ENCODE data around the gene RIPOR1.
A peak's percentile ranks its signal among the peaks of the same experiment; 100 is the strongest.
"Not testable (repeated sequence)": the region's sequence is repeated elsewhere in the genome, so short reads cannot be mapped to it uniquely, and the experiment has no call there.

The RIPOR1 gene

GRCh38 chr16:67517155-67517445, 11.5 kb upstream of the RIPOR1 start:
- DNase-seq = no peak

DNA sequence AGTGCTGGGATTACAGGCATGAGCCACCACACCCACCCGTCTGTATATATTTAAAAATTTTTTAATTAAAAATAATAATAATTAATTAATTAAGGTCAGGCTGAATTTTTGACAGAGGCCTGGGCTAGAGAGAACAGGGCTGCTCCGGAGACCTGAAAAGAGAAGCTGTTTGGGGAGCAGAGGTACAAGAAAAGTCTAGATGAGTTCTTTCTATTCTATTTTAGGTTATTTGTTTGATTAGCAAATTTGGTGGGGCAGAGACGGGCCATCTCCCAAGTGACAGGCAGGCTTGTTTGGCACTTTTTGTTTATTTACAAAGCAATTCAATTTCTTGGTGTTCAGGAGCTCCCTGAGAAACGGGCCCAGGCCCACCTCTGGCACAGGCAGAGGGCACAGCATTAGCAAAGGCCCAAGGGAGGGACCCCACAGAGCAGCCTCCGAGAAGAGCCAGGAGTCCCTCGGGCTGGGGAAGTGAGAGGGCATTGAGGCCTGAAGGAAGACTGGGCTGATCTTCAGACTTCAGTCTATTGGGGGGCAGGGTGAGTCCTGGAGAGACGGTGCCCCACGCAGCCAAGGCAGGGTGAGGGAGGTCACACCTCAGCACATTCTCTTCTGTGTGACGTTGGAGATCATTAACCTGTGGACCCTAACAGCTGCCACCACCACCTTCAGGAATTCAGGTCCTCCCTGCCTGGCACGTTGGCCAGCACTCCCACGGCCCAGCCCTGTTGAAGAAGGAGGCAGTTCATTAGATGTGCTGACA, 10.8 kb upstream of the RIPOR1 start:
- no peak for DNase-seq

DNA sequence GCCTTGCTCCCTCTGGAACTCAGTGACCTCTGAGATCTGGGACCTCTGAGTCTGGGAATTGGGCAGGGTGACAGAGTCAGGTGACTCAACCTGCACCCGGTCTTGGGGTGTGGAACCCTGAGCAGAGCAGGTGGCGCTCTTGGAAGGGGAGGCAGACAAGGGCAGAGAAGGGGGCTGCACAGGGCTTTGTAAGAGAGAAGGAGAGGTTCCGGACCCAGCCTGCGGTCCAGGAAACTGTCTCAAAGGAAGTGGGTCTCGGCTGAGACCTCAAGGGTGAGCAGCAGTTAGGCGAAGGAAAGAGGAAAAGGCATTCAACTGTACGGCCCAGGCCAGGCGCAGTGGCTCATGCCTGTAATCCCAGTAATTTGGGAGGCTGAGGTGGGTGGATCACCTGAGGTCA, 10.0 kb upstream of the RIPOR1 start:
- DNase-seq = no peak

- DNase-seq = no peak
Measured at GRCh38 chr16:67519242-67519641, 9.4 kb upstream of the RIPOR1 start.

GRCh38 chr16:67521095-67521804, 7.4 kb upstream of the RIPOR1 start:
- peak; percentile 38 to 97 (median 84) for DNase-seq

DNA sequence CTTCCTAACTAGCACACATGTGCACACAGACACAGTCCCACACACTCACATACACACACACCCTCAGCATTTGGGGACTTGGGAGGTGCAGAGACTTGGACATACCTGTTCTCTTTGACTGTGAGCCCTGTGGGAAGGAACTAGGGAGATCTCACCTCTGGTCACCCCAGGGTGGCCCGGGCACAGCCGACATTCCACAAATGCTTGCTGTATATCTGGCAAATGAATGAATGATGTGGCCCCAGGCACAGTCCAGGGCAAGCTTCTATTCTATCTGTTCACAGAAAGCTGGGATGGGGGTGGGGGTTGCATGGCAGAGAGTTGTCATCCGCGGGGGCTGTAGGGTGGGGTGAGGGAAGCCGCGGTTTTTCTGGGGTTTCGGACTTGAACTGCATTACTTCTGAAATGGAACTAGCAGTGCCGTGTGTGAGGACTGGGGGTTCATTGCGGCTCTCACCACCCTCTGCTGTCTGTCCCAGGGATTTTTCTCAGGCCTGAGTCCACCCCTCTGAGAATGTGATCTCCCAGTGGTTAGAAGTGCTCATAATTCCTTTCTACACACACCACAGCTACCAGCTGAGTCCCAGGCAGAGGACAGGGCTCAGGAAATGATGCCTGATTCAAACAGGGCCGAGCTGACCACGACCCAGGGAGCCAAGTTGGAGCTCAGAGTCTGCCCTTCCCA, 3.3 kb upstream of the RIPOR1 start:
- no peak for DNase-seq

DNA sequence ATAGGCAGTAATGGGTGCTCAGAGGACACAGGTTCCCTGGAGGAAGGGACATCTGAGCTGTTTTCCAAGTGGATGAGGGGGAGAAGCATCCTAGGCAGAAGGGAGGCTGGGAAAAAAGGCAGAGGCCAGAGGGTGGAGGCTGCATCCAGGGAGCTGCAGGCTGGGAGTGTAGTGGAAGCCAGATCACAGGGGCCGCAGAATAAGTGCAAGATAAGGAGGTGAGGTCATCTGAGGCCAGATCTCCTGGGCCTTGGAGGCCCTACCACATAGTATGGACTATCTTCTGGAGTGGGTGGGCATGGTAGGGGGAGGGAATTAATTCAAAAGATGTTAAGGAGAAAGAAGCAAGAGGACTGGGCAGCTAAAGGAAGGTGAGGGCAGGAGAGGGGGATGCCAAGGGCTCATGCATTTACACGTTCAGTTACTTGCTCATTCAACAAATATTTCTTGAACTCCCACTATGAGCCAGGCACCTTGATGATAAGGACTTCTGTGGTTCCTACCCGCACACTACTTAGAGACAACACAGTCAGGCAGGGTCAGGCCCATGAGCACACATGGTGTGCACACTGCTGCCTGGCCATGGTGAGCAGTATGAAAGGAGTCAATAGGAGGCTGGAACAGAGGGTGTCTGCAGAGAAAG, 2.4 kb upstream of the RIPOR1 start:
- no peak for DNase-seq

GRCh38 chr16:67528870-67529581, 397 bp downstream of the RIPOR1 start:
- DNase-seq = peak in 12 of 56 donors; percentile 22 to 68 (median 52)

DNA sequence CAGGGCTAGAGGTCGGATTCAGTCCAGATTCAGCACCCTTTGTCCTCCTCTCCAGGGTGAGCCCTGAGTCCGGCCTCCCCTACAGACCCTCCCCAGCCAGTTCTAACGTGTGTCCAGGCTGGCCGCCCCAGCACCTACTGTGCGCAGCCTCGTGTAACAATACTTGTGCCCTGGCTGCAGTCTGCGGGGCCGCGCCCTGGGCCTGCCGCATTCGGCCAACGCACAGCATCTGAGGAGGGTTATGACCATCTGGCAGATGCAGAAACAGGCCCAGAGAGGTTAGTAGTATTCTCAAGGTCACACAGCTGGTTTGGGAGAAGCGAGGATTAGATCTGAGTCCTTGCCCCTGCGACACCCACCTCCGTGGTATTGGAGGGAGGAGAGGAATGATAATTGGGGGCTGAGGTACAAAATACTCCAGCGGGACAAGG, 968 bp downstream of the RIPOR1 start:
- DNase-seq = peak in 2 of 56 donors; percentile 35 to 45

DNA sequence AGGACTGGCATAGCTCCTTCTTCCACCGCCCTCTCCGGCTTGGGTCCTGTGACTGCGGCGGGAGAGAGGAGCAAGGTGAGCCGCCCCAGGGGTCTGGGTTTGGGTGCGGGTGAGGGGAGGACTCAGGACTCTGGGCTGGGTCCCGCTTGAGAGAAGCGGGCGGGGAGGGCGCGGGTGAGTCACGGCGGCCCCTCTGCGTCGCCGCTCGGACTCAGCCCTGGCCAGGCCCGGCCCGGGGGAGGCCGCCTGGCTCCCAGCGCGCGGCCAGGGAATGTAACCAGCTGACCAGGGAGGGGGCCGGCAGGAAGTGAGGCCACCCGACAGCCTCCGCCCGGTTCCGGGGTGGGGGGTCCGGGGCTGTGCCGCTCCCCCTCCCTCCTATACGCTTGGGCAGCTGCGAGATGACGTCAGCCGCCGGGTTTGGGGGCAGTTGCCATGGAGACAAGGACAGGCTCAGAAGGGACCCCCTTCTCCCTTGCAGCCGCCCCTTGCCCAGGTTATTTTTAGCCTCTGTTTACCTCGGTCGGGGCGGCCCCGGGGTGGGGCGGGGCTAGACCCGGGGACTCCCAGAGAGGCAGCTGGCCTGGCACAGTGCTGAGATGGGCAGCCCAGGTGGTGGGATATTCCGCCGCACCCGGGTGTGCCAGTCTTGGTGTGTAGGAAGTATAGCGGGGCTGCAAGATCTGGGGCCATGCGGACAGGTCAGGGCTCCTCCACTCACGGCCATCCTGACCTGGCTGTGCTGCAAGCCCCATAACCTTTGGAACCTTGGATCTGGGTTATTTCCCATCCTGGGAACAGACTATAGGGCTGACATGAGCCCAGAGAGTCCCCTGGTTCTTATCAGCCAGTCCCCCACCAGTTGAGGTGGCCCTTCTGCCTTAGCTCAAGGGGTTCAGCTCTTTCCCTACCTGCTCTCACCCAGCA, 1.6 kb downstream of the RIPOR1 start:
- DNase-seq = peak in 40 of 56 donors; percentile 20 to 83 (median 44)

DNA sequence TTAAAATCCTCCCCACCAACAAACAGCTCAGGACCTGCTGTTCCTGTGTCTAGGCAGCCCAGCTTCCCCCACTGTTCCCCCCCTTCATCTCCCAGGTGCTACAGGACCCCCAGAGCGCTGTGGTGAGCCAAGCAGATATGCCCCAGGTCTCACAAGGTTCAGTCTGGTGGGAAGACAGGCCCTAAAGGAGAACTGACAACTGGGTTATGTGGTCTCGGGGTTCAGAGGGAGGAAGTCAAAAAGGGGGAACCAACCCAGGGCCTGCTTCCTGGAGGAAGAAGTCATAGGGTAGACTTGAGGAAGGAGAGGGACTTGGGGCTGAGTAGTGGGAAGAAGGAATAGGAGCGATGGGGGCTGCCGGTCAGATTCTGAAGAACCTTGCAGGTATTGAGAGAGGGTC, 2.6 kb downstream of the RIPOR1 start:
- peak in 3 of 56 donors; percentile 24 to 44 (median 29) for DNase-seq

DNA sequence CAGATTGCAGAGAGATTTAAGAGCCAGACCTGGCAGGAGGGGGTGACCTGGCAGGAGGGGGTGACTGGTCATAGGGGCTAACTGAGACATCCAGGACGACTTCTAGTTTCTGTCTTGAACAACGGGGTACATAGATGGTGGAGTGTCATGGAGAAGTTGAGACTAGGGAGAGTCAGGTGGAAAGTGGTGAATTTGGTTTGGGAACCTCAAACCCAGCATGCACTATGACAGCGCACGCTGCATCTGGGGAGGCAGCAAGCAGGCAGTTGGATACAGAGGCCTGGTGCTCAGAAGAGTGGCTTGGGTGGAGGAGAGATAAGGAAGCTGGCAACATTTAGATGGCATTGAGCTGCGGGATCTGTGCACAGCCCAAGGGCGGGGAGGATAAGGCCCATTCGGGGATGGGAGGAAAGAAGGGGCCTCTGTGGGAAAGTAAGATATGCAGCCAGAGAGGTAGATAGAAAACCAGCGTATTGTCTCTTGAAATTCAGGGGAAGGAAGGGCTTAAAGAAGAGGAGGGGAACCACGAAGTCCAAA, 4.5 kb downstream of the RIPOR1 start:
- no peak for DNase-seq

- DNase-seq = not testable (repeated sequence)
Measured at GRCh38 chr16:67533987-67534386, 5.4 kb downstream of the RIPOR1 start.

DNA sequence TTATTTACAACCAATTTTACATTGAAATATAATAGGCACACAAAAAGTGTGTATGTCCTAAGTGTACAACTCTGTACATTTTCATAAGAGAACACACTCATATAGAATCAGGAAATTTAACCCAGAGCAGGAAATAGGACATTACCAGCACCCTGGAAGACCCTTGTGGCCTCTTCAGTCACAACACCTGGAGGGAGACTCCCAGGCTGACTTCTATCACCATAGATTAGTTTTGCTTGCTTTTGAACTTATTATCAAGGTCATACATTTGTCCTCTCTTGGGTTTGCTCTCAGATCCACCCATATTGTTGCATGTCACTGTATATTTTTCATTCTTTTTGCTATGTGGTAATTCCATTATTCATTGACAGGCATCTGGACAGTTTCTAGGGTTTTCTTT, 5.8 kb downstream of the RIPOR1 start:
- DNase-seq = no peak

DNA sequence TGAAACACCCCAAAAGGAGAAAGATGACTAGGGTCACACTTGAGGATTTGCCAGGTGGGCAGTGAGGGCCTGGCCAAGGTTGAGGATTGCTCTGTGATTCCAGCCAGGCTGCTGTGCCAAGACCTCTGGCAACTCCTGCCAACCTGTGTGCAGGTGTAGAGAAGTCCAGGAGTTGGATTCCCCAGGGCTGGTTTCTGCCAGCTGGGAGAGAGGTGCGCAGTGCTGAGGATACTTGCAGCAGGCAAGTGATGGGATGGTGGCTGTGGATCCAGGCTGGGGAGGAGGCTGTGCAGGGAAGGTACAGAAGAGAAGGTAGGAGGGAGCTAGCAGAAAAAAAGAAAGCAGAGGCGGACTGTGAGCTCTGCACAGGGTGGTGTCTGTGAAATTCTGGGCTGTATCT, 6.6 kb downstream of the RIPOR1 start:
- peak in 21 of 56 donors; percentile 14 to 78 (median 45) for DNase-seq

GRCh38 chr16:67537270-67537635, 8.6 kb downstream of the RIPOR1 start:
- peak in 12 of 56 donors; percentile 18 to 72 (median 30) for DNase-seq

DNA sequence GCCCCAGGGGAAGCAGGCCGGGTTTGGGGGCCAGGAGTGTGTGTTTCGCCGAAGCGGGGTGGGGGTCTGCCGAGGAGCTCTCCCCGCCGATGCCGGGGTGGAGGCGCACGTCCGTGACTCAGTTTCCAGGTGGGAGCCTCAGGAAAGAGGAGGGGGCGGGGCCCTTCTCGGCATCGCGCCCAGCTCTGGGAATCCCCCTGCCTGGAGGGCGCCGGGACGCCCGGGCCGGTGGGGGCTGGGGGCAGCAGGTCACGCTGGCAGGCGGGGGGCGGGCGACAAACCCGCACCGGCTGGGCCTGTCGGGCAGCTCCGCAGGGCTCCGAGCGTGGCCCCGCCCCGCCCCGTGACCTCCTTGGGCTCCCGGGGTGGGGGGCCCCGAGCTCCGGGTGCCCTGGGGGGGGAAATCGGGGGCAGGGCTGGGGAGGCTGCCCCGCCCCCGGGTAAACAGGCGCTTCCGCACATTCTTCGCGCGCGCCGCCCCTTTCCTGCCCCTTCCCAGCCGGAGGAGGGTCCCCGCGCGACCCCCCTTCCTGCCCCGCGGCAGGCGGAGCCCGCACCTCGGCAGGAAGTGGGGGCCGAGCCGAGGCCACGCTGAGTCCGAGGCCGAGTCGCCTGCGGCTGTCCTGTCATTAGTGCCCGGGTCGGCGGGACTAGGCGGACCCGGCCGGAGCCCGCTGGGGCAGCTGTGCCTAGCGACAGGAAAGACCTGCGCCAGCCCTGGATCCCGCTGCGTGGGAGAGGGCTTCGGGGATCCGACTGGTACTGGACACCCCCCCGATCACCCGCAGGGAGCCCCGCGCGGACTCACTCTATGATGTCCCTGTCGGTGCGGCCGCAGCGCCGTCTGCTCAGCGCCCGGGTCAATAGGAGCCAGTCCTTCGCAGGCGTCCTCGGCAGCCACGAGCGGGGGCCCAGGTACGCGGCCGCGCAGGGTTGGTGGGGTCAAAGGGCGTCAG, 9.3 kb downstream of the RIPOR1 start:
- DNase-seq = peak in 9 of 56 donors; percentile 21 to 65 (median 37)

GRCh38 chr16:67538666-67539101, 10.1 kb downstream of the RIPOR1 start:
- DNase-seq = no peak
